HG02840 (cell line): ENCODE data around the gene KIAA0319L.

ENCODE experiments used
- ATAC-seq: cut with Tn5 transposase; IDR thresholded peaks from one replicate; pipeline ENCODE4 v1.9.1; 2021; ENCODE audit warnings: mild to moderate bottlenecking, moderate library complexity, moderate number of reproducible peaks; ENCODE audit not compliant: unreplicated experiment, low FRiP score

The KIAA0319L gene

DNA sequence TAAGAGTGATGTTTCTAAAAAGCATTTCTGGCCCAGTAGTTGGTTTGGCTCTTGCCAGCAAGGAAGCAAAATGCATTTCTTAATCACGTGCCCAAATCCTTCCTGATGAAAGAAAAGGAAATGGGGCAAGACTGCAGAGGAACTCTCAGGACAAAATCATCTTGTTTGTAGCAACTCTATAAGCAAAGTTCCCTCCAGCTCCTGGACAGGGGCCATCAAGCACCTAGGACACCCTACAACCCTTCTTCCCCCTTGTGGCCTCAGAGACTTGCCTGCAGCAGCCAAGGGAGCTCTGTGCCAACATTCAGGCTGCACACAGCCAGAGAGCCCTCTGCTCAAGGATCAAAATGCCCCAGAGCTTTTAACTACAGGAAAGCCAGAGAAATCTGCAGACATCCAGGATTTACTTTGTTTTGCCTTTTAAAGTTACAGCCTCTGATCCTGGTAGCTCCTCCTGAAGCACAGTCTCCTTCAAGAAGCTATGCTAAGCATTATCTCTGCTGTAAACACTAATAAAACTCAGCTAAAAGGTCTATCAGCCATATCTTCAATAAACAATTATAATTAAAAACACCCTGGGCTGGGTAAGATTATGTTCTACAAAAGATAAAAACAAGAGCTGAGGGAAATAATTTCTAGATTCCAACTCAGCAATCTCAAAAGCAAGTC is 105.0 kb downstream of the KIAA0319L start:
- no peak for ATAC-seq

DNA sequence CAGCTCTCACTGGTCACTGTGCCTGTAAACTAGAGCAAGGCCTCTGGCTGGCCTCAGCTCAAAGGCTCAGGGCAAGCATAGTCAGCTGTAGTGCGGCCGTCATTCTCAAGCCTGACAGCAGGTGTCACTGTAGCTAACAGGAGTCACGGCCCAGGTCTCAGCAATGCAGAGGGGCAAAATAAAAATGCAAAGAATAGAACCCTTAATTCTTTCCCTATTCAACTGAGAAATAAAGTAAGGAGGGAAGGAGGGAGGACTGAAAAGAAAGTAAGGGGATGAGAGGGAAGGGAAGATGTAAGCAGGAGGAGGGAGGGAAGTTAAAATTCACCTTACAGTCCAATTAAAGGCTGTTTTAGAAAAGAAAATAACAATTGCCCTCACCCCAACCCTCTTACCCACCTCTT is 106.1 kb downstream of the KIAA0319L start:
- no peak for ATAC-seq

GRCh38 chr1:35449334-35450008 is 107.7 kb downstream of the KIAA0319L start:
- no peak for ATAC-seq

DNA sequence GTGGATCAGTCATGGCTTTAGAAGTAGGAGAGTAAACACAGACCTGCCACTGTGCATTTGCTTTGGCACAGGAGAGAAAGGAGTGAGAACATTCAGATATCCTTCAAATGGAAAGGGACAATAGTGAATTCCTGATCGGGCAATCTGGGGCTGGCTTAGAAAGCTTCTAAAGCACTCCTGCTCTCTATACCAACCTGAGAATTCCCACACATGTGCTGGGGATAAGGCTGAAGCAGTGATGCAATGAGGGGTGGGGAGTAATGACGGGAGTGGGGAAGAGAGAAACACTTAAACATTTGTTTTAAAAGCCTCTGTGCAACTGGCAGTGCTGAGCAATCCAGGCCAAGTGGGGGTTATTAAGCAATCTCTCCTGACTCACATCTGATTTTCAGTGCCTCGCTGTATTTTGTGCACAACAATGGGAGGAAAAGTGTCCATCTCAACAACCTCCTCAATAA is 108.8 kb downstream of the KIAA0319L start:
- no peak for ATAC-seq

- no peak for ATAC-seq
Measured at GRCh38 chr1:35447278-35447677, 109.9 kb downstream of the KIAA0319L start.

- ATAC-seq, result no peak
Measured at GRCh38 chr1:35444519-35444774, 112.8 kb downstream of the KIAA0319L start.

GRCh38 chr1:35443768-35444518 is 113.3 kb downstream of the KIAA0319L start:
- ATAC-seq, result no peak

DNA sequence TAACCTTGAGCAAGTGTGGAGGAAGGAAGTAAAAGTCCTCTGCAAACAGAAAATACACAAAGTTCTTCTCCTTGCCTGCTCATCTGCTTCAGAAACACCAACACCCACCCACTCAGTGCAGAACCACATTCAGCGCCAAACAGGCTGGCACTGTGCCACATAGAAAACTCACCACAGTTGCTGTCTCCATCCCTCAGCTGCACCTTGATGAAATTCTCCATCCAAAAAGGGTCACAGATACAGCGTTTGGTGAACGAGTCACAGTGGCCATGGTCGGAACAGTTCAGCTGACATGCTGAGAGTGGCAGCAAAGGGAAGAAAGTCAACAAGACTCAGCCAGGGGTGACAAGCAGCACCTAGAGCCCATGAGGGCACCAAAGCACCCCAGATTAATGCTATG is 114.5 kb downstream of the KIAA0319L start:
- ATAC-seq, result no peak

GRCh38 chr1:35441926-35442579 is 115.2 kb downstream of the KIAA0319L start:
- ATAC-seq, result no peak

DNA sequence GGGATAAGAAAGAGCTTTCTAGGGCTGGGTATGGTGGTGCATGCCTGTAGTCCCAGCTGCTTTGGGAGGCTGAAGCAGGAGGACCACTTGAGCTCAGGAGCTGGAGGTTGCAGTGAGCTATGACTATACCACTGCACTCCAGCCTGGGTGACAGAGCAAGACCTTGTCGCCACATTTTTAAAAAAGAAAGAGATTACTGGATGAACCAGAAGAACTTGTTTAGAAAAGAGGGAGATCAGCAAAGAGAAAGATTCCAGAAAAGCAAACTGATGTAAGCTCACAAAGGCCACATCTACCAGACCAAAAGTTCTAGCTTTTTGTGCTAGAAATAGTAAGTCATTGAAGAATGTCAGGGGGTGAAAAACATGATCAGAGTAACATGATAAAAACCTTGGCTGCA is 117.6 kb downstream of the KIAA0319L start:
- no peak for ATAC-seq

- ATAC-seq, result no peak
Measured at GRCh38 chr1:35437200-35437599, 120.0 kb downstream of the KIAA0319L start.

GRCh38 chr1:35436078-35436477 is 121.1 kb downstream of the KIAA0319L start:
- no peak for ATAC-seq

- no peak for ATAC-seq
Measured at GRCh38 chr1:35434703-35435102, 122.5 kb downstream of the KIAA0319L start.

GRCh38 chr1:35433714-35434113 is 123.5 kb downstream of the KIAA0319L start:
- no peak for ATAC-seq

DNA sequence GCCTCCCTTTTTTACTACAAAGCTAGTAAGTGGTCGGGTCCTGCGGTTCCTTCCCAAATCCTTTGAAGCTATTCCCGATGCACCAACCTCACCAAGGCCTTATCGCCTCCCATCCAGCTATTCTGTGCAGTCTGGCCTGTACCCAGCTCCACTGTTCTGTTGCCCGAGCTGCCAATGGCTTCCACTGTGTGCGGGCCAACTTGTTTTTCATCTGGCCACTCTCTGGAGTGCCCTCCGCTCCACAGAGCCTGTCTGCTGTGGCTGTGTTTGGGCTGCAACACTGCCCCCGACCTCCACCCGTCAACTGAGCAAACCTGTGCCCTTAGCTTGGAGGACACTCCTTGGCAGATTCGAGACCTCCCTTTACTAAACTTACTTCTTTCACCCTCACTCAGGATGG is 125.0 kb downstream of the KIAA0319L start:
- no peak for ATAC-seq

DNA sequence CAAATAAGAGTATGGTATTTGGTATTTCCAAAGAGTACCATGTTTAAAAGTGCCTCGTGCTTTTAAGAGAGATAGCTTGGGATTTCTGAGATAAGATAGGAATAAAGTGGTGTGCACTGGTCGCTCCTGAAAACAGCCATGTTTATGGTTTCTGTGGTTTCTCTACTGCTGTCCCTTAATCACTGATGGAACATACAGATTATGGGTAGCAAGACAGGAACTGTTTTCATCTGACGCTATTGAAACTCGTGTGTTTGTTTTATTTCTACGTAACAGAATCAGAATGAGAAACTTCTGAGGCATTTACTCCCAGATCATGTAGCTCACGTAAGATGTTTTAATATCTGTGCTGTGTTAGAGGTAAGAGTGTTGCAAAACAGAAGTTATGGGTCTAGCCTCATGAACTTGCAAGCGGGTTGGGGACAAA is 126.0 kb downstream of the KIAA0319L start:
- no peak for ATAC-seq

DNA sequence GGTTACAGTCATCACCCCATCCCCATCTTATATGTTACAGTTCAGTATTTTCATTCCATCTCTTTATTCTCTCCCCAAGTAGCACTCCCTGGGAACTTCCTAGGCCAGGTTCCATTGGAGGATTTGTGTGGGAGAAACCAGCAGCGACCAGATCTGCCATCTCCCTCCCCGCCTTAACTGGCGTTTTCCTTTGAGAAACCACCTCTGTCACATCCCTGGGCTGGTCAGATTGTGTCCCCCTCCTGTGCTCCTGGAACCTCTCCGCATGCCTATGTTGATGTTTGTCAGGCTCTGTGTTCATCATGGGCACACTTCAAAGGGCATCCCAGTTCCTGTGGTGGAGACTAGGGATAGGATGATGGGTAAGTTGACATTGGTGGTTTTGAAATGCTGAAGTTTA is 126.4 kb downstream of the KIAA0319L start:
- no peak for ATAC-seq

DNA sequence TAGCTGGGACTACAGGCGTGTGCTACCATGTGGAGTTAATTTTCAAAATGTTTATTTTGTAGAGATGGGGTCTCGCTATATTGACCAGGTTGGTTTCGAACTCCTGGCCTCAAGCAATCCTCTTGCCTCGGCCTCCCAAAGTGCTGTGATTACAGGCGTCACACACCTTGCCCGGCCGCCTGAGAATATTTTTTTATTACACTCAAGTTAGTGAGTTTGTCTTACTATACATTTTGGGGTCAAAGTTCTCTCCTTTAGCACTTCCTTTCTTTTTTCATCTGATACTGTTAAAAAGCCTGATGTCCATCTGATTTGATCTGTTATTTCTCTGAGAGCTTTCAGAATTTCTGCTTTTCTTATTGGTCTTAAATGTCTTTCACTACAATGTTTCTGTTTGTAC is 128.8 kb downstream of the KIAA0319L start:
- no peak for ATAC-seq

DNA sequence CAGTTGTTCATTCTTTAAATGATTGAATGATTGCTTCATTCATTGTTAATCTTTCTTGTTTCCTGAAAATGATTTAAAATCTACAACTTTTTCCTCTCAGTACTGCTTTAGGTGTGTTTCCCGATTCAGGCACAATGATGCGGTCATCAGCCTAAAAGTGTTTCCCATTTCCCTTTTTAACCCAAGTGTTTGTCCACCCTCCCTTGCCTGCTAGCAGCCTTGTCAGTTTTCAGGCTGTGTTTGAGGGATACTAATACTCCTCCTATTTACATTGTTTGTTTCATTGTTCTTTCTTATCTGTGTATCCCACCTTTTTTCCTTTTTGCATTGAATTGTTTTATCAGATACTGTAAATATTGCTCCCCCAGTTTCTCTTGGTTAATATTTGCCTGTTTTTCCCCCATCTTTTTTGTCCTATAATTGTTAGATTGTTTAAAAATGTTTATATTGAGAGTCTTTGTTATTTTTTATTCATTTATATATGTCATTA is 131.1 kb downstream of the KIAA0319L start:
- no peak for ATAC-seq

DNA sequence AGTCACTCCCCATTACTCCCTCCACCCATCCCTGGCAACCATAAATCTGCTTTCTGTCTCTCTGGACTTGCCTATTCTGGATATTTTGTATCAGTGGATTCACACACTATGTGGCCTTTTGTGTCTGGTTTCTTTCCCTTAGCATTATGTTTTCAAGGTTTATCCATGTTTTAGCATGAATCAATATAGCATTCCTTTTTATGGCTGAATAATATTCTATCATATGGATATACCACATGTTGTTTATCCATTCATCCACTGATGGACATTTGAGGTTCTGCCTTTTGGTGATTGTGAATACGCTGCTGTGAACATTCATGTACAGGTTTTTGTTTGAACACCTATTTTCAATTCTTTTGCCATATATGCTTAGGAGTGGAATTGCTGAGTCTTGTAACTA is 148.3 kb downstream of the KIAA0319L start:
- no peak for ATAC-seq

GRCh38 chr1:35407743-35408142 is 149.5 kb downstream of the KIAA0319L start:
- ATAC-seq, result no peak
